Testis (tissue), 3 donors: ENCODE results near the gene NPAS3. TPM values are rescaled to one million over a fixed set of nuclear protein-coding genes. Genes with fewer than 3 reads are reported as not detected.

Experiments used
- DNase-seq: peaks from one replicate; pipeline ENCODE4 v3.0.0-alpha.2; 2019
- H3K27ac ChIP-seq, 2 donors: fragments of 200-600 bp; sonication (generic); one replicate each; pipeline ENCODE4 v1.5.1; 2019
- H3K27me3 ChIP-seq: fragments of 200-600 bp; sonication (generic); one replicate; pipeline ENCODE4 v1.5.1; 2019
- H3K36me3 ChIP-seq: fragments of 200-600 bp; sonication (generic); one replicate; pipeline ENCODE4 v1.5.1; 2017; ENCODE audit warnings: low read depth; ENCODE audit errors: missing control alignments
- H3K4me1 ChIP-seq: fragments of 200-600 bp; sonication (generic); one replicate; pipeline ENCODE4 v1.5.1; 2019
- H3K4me3 ChIP-seq, 2 donors: fragments of 200-600 bp; sonication (generic); one replicate each; pipeline ENCODE4 v1.5.1; 2017 to 2019
- H3K9me3 ChIP-seq: fragments of 200-600 bp; sonication (generic); one replicate; pipeline ENCODE4 v1.5.1; 2017
- POLR2A ChIP-seq: fragments of 450-650 bp; IDR thresholded peaks from one replicate; pipeline ENCODE4 v1.6.1; 2017; ENCODE audit warnings: antibody characterized with exemption, mild to moderate bottlenecking, moderate library complexity
- WGBS, 2 donors: methylation state at CpG; one replicate each; pipeline ENCODE4 v1.1.5; 2018; 5-methylcytosine and 5-hydroxymethylcytosine counted together
- intact Hi-C: fragments of 100-400 bp; cut with DNase I; formaldehyde crosslinking; loops from one replicate; pipeline ENCODE4 v1.15.1; 2023; ENCODE audit warnings: low total_unique reads
- polyA plus RNA-seq: library from polyadenylated mRNA; stranded (reverse); fragments of 350-450 nt; fragmentation: Illumina TruSeq; extraction: RNeasy Lipid Tissue Mini Kit (QIAGEN cat#74804); gene quantifications from one replicate; pipeline ENCODE4 v1.2.3, GENCODE V29; 2014; ENCODE audit warnings: low read depth, low replicate concordance; ENCODE audit not compliant: insufficient read depth
- total RNA-seq, 2 donors: library from RNA; depleted of rRNA; stranded (reverse); fragments of >200 nt; gene quantifications; one replicate each; pipeline ENCODE4 v1.2.3, GENCODE V29; 2016
- TF ChIP-seq, protein P1 (sequence below), 3 experiments: fragments of 450-650 bp in 2 of 3; fragments of 200-600 bp in 1 of 3; sonication (generic) in 1 of 3; IDR thresholded peaks; one replicate each; pipeline ENCODE4 v1.5.1; 2016 to 2019; ENCODE audit warnings: antibody characterized with exemption in 3 of 3, mild to moderate bottlenecking in 2 of 3, moderate library complexity in 1 of 3

Gene NPAS3
- total and polyA plus RNA-seq, 3 donors from 2014 or later = 1.1 to 3.7 (median 1.8) TPM

DNA sequence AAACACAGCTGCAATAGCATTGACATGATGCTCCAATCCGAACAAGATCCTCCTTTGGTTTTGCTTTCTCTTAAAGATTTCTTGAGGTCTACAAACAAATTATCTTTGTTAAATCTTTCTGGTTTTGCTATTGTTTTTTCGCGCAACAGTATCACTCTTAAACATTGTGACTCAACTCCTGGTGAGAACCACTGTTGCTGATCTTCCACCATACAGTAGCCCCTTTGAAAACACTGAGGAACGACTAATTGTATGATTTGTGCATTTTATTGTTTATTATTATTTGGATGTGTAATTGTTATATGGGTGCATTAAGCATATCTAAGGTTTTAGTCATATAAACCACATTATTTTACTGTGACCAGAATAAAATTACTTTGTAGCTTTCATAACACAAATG lies 729.4 kb downstream of the NPAS3 start:
- Histone ChIP-seq H3K9me3 (no peaks in the 10 kb centered on the region), H3K4me1 (no peaks in the 10 kb centered on the region), H3K27me3 (no peaks in the 10 kb centered on the region), H3K4me3 (no peak overlapping the region), H3K36me3 (no peaks in the 10 kb centered on the region), H3K27ac (no peak overlapping the region)
- DNase-seq = no peak
- 88 to 93% methylated on average over 4 of the region's 4 CpGs for WGBS, 2 donors
- no peak for TF ChIP-seq POLR2A
- TF ChIP-seq, protein P1, sequence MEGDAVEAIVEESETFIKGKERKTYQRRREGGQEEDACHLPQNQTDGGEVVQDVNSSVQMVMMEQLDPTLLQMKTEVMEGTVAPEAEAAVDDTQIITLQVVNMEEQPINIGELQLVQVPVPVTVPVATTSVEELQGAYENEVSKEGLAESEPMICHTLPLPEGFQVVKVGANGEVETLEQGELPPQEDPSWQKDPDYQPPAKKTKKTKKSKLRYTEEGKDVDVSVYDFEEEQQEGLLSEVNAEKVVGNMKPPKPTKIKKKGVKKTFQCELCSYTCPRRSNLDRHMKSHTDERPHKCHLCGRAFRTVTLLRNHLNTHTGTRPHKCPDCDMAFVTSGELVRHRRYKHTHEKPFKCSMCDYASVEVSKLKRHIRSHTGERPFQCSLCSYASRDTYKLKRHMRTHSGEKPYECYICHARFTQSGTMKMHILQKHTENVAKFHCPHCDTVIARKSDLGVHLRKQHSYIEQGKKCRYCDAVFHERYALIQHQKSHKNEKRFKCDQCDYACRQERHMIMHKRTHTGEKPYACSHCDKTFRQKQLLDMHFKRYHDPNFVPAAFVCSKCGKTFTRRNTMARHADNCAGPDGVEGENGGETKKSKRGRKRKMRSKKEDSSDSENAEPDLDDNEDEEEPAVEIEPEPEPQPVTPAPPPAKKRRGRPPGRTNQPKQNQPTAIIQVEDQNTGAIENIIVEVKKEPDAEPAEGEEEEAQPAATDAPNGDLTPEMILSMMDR (IDR thresholded peaks at IDR 0.05) = no peak
- intact Hi-C loops = no loop called here

DNA sequence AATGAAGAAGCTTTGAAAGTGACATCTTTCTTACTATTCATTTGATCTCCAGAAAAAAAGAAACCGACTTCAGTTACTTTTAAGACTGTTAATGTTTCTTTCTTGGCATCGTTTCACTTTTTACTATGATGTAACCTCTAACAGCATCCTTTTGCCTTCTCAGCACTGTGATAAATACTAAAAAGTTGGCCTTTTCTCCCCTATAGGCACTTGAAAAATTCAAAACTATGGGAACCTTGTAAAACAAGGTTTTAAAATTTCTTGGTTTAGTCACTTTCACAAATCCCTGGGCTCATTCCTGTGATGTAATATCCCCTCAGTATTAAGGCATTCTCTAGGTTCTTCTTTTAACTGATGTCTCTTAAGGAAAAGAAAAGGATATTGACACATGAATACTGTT lies 730.4 kb downstream of the NPAS3 start:
- H3K27me3 ChIP-seq = no peaks in the 10 kb centered on the region
- no peak for DNase-seq
- H3K36me3 ChIP-seq = no peaks in the 10 kb centered on the region
- intact Hi-C loops = no loop called here
- no peaks in the 10 kb centered on the region for H3K4me1 ChIP-seq
- H3K4me3 ChIP-seq = no peak overlapping the region
- no peak overlapping the region for H3K27ac ChIP-seq
- TF ChIP-seq, protein P1 (IDR thresholded peaks at IDR 0.05) = no peak
- TF ChIP-seq POLR2A = no peak
- no peaks in the 10 kb centered on the region for H3K9me3 ChIP-seq
- WGBS, 2 donors = 63 to 75% methylated on average over 2 of the region's 2 CpGs

DNA sequence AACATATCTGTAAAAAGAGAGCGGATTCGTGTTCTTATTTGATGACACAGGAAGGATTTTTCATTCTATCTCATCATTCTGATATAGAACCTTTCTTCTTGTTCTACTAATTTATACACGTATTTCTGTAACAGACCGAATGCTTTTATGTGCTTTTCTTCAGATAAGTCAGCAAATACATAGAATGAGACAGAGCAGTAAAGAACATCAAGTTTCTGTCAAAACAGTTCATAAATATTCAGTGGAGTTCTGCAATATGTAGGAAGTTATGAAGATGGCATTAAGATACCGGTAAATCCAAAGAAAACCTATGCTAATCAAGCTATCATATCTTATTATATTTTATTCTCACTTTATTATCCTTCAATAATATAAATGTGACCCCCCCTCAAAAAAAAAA lies 731.6 kb downstream of the NPAS3 start:
- TF ChIP-seq POLR2A = no peak
- TF ChIP-seq, protein P1 (IDR thresholded peaks at IDR 0.05) = no peak
- intact Hi-C loops = no loop called here
- Histone ChIP-seq H3K4me3 (no peak overlapping the region), H3K27ac (no peak overlapping the region), H3K9me3 (no peaks in the 10 kb centered on the region), H3K36me3 (no peaks in the 10 kb centered on the region), H3K4me1 (no peaks in the 10 kb centered on the region), H3K27me3 (no peaks in the 10 kb centered on the region)
- 93 to 96% methylated on average over 5 of the region's 5 CpGs for WGBS, 2 donors
- DNase-seq = no peak

- Histone ChIP-seq H3K9me3 (no peaks in the 10 kb centered on the region), H3K4me1 (no peaks in the 10 kb centered on the region), H3K36me3 (no peaks in the 10 kb centered on the region), H3K27me3 (no peaks in the 10 kb centered on the region), H3K4me3 (no peak overlapping the region), H3K27ac (no peak overlapping the region)
- no peak for TF ChIP-seq POLR2A
- TF ChIP-seq, protein P1 (IDR thresholded peaks at IDR 0.05) = no peak
- WGBS, 2 donors = 58 to 59% methylated on average over 1 of the region's 1 CpG
- no peak for DNase-seq
- intact Hi-C loops = no loop called here
Measured at GRCh38 chr14:33671556-33671955, 732.9 kb downstream of the NPAS3 start.

- 91 to 96% methylated on average over 5 of the region's 5 CpGs for WGBS, 2 donors
- TF ChIP-seq, protein P1 (IDR thresholded peaks at IDR 0.05) = no peak
- no peak for TF ChIP-seq POLR2A
- no peaks in the 10 kb centered on the region for H3K9me3 ChIP-seq
- no peaks in the 10 kb centered on the region for H3K4me1 ChIP-seq
- no peak overlapping the region for H3K27ac ChIP-seq
- intact Hi-C loops = no loop called here
- DNase-seq = no peak
- H3K27me3 ChIP-seq = no peaks in the 10 kb centered on the region
- no peak overlapping the region for H3K4me3 ChIP-seq
- no peaks in the 10 kb centered on the region for H3K36me3 ChIP-seq
Measured at GRCh38 chr14:33674927-33675326, 736.2 kb downstream of the NPAS3 start.
